ENCODE data around the gene SPACA7. TPM values are rescaled to one million over a fixed set of nuclear protein-coding genes. Genes with fewer than 3 reads are reported as not detected.

Gene SPACA7
- total RNA-seq, 4 donors from 2014 or later, result not detected

- intact Hi-C loops (cut with DNase I; ENCODE audit: low total_unique reads) (no loop called here), in situ Hi-C loops (cut with MboI; ENCODE audit: low pct_ligation_motif_present in 1 of 4, low pct_unique_long_range_greater_than_20kb in 1 of 4, low sequenced_read_pairs in 3 of 4) (no loop called here)
- WGBS, 2 donors (ENCODE audit: low coverage in 1 of 2), result 78% methylated on average over 12 of the region's 15 CpGs; no CpG with 5 or more reads in 1 of the 2 donors
- no peak for DNase-seq
- no peaks in the 10 kb centered on the region for H3K36me3 ChIP-seq
- no peak overlapping the region for H3K27ac ChIP-seq
- no peak overlapping the region for H3K4me3 ChIP-seq
- H3K4me1 ChIP-seq, result no peaks in the 10 kb centered on the region
- H3K9me3 ChIP-seq, result no peaks in the 10 kb centered on the region
- TF ChIP-seq POLR2AphosphoS5 (IDR thresholded peaks at IDR 0.05) (no peak), EP300 (IDR thresholded peaks at IDR 0.05; ENCODE audit: low read depth) (no peak), POLR2A (IDR thresholded peaks at IDR 0.05) (no peak)
- TF ChIP-seq, protein P1, sequence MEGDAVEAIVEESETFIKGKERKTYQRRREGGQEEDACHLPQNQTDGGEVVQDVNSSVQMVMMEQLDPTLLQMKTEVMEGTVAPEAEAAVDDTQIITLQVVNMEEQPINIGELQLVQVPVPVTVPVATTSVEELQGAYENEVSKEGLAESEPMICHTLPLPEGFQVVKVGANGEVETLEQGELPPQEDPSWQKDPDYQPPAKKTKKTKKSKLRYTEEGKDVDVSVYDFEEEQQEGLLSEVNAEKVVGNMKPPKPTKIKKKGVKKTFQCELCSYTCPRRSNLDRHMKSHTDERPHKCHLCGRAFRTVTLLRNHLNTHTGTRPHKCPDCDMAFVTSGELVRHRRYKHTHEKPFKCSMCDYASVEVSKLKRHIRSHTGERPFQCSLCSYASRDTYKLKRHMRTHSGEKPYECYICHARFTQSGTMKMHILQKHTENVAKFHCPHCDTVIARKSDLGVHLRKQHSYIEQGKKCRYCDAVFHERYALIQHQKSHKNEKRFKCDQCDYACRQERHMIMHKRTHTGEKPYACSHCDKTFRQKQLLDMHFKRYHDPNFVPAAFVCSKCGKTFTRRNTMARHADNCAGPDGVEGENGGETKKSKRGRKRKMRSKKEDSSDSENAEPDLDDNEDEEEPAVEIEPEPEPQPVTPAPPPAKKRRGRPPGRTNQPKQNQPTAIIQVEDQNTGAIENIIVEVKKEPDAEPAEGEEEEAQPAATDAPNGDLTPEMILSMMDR (IDR thresholded peaks at IDR 0.05), result no peak
- no peaks in the 10 kb centered on the region for H3K27me3 ChIP-seq
These were observed 20.8 kb upstream of the SPACA7 start for GRCh38 chr13:112355274-112355838.

GRCh38 chr13:112356190-112356589, 20.0 kb upstream of the SPACA7 start:
- no peaks in the 10 kb centered on the region for H3K9me3 ChIP-seq
- in situ Hi-C loops (cut with MboI; ENCODE audit: low pct_ligation_motif_present in 1 of 4, low pct_unique_long_range_greater_than_20kb in 1 of 4, low sequenced_read_pairs in 3 of 4), result no loop called here

DNA sequence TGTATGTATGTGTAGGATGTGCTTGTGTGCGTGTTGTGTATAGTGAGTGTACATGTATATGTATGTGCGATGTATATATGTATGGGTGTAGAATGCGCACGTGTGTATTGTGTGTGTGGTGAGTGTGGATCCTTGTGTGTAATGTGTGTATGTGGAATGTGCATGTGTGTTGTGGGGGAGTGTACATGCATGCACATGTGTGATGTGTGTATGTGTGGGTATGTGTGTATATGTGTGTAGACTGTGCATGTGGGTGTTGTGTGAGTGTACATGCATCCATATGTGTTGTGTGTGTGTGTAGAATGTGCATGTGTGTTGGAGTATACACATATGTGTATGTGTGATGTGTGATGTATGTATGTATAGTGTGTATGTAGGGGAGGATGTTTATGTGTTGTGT, 18.0 kb upstream of the SPACA7 start:
- WGBS, 2 donors (ENCODE audit: low coverage in 1 of 2), result 97% methylated on average over 4 of the region's 4 CpGs
- no peak overlapping the region for H3K4me3 ChIP-seq
- H3K36me3 ChIP-seq, result no peaks in the 10 kb centered on the region
- no peak for DNase-seq
- H3K9me3 ChIP-seq, result peaks cover 0 to 4% of the 10 kb centered on the region in 2 donors
- TF ChIP-seq POLR2A (IDR thresholded peaks at IDR 0.05) (no peak), EP300 (IDR thresholded peaks at IDR 0.05; ENCODE audit: low read depth) (no peak), POLR2AphosphoS5 (IDR thresholded peaks at IDR 0.05) (no peak)
- TF ChIP-seq, protein P1 (IDR thresholded peaks at IDR 0.05), result no peak
- intact Hi-C loops (cut with DNase I; ENCODE audit: low total_unique reads) (no loop called here), in situ Hi-C loops (cut with MboI; ENCODE audit: low pct_ligation_motif_present in 1 of 4, low pct_unique_long_range_greater_than_20kb in 1 of 4, low sequenced_read_pairs in 3 of 4) (no loop called here)
- no peak overlapping the region for H3K27ac ChIP-seq
- no peaks in the 10 kb centered on the region for H3K27me3 ChIP-seq
- H3K4me1 ChIP-seq, result no peaks in the 10 kb centered on the region

More at GRCh38 chr13:112356190-112356589, 20.0 kb upstream of the SPACA7 start:
- Histone ChIP-seq H3K36me3 (no peaks in the 10 kb centered on the region), H3K27ac (no peak overlapping the region), H3K27me3 (no peaks in the 10 kb centered on the region), H3K4me3 (no peak overlapping the region), H3K4me1 (no peaks in the 10 kb centered on the region)
- no peak for TF ChIP-seq POLR2A (IDR thresholded peaks at IDR 0.05)
- DNase-seq, result no peak
- 81 to 84% methylated on average over 5 to 13 of the region's 13 CpGs for WGBS, 2 donors (ENCODE audit: low coverage in 1 of 2)
- intact Hi-C loops (cut with DNase I; ENCODE audit: low total_unique reads), result no loop called here

- no peak overlapping the region for H3K4me3 ChIP-seq
- TF ChIP-seq EP300 (IDR thresholded peaks at IDR 0.05; ENCODE audit: low read depth) (no peak), POLR2AphosphoS5 (IDR thresholded peaks at IDR 0.05) (no peak), POLR2A (IDR thresholded peaks at IDR 0.05) (no peak)
- TF ChIP-seq, protein P1 (IDR thresholded peaks at IDR 0.05), result no peak
- intact Hi-C loops (cut with DNase I; ENCODE audit: low total_unique reads), result no loop called here
- no peaks in the 10 kb centered on the region for H3K36me3 ChIP-seq
- no peak overlapping the region for H3K27ac ChIP-seq
- H3K9me3 ChIP-seq, result peaks cover 0 to 4% of the 10 kb centered on the region in 2 donors
- in situ Hi-C loops (cut with MboI; ENCODE audit: low pct_ligation_motif_present in 1 of 4, low pct_unique_long_range_greater_than_20kb in 1 of 4, low sequenced_read_pairs in 3 of 4), result no loop called here
- H3K4me1 ChIP-seq, result no peaks in the 10 kb centered on the region
- no peaks in the 10 kb centered on the region for H3K27me3 ChIP-seq
- WGBS, 2 donors (ENCODE audit: low coverage in 1 of 2), result 60 to 61% methylated on average over 5 of the region's 5 CpGs
- DNase-seq, result no peak
These were observed 14.1 kb upstream of the SPACA7 start for GRCh38 chr13:112362021-112362420.
